ENCODE measurements around the gene PRKCA.

Gene PRKCA

DNA sequence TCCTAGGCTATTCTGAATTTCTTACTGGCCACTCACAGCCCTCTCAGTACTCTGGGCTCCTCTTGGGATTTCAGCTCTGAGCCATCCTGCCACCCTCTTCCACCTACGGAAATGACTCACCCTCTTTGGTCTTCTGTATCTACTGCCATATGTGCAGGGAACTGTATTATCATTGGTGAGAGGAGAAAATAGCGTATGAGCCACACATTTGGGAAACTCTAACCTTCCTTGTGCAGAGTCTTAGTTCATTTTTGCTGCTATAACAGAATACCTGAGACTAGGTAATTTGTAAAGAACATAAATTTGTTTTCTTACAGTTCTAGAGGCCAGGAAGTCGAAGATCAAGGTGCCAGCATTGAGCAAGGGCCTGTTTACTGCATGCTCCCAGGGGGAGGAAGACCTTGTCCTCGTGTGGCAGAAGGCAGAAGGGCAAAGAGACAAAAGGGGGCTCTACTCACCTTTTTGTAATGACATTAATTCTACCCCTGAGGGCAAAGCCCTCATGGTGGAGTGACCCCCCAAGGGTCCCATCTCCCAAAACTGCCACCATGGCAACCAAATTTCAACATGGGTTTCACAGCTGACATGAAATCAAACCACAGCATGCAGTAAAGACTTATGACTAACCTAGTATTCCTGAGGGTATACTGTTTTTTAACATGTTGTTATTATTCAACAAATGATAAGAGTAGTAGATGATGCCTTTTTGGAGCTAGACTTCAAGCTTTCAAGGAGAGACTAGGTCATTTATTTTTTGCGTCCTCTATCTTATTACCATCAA lies 191.8 kb downstream of the PRKCA start:
- no peak for DNase-seq

GRCh38 chr17:66495035-66495434 lies 192.6 kb downstream of the PRKCA start:
- no peak for DNase-seq

- DNase-seq: no peak
Observed at GRCh38 chr17:66496306-66496705, 193.9 kb downstream of the PRKCA start.

- no peak for DNase-seq
Observed at GRCh38 chr17:66498580-66498979, 196.2 kb downstream of the PRKCA start.

DNA sequence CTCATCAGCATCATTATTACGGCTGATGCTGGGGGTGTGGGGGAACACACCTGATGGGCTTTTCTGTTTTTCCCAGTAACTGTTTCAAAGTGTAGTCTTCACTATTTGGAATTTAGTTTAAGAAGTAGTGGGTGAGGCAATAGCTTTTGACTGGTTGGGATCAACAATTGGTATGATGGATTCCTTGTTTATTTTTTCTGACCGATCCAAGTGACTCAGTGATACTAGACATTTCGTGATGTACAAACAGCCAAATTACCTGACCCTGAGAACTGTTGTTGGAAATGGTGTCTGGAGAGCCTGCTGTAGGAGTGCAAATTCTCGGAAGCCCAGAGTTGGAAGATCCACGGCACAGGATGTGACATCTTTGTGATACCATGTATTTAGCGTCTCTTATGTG lies 204.2 kb downstream of the PRKCA start:
- DNase-seq: no peak

- DNase-seq: no peak
Observed at GRCh38 chr17:66507103-66507923, 204.9 kb downstream of the PRKCA start.

- DNase-seq: no peak
Observed at GRCh38 chr17:66507982-66508760, 205.8 kb downstream of the PRKCA start.

GRCh38 chr17:66508896-66509844 lies 206.8 kb downstream of the PRKCA start:
- no peak for DNase-seq

- no peak for DNase-seq
Observed at GRCh38 chr17:66509926-66510325, 207.5 kb downstream of the PRKCA start.

DNA sequence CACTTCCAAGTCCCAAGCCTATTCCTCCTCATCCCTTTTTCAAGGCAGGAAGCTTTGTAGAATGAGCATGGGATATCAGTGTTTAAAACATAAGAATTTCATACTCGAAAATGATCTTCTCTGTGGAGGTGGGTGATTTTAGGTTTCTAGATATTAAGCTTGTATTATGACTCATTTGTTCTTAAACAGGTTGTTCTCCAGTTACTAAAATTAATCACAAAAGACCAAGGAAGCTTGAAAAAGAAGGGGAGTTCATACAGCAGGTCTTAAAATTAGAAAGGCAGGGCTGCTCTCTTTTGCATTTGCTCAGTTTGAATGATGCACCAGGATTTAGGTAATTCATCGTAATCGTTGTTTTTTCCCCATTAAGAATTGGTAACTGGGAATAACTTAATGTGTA lies 208.7 kb downstream of the PRKCA start:
- no peak for DNase-seq

DNA sequence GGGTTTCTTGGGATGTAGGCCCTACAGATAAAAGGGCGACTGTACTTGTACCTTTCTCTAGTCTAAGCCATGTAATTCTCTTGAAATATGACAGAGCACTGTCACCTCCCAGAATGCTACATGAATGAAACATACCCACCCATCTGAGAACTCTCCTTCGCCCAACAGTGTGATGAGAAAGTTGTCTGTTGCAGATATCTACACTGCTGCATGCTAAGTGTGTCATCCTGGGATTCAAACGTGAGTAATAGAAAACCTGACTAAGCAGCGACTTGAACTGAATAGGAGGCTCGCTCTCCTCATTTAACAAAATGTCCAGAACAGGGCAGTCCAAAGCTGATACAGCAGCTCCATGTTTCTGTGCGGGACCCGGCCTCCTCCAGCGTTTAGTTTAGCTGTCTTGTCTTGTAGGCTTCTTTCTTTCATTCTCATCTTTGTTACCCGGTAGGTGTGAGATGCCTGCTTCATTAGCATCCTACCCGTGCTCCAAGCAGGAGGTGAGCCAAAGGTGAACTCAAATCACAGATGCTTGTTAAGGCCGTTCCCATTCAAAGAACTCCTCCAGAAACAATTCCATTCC lies 211.9 kb downstream of the PRKCA start:
- DNase-seq: no peak

DNA sequence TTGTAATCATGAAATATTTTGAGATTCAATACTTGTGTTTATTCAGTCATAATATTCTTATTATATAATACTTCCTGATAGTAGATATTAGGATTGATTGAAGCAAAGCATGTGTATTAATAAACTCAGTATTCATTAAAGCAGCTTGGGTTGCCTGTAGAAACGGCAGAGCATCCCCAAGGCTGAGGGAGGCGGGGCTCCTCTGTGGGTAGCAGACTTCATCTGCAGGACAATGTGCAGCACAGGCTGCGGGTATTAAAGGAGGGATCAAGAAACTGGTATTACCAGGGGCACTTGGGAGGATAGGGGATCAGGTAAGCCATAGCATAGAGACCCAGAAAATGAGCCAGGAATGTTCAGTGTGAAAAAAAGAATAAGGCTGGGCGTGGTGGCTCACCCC lies 213.6 kb downstream of the PRKCA start:
- no peak for DNase-seq

GRCh38 chr17:66517336-66518009 lies 215.1 kb downstream of the PRKCA start:
- no peak for DNase-seq

- DNase-seq: no peak
Observed at GRCh38 chr17:66518108-66518507, 215.7 kb downstream of the PRKCA start.

GRCh38 chr17:66518677-66519076 lies 216.3 kb downstream of the PRKCA start:
- no peak for DNase-seq

DNA sequence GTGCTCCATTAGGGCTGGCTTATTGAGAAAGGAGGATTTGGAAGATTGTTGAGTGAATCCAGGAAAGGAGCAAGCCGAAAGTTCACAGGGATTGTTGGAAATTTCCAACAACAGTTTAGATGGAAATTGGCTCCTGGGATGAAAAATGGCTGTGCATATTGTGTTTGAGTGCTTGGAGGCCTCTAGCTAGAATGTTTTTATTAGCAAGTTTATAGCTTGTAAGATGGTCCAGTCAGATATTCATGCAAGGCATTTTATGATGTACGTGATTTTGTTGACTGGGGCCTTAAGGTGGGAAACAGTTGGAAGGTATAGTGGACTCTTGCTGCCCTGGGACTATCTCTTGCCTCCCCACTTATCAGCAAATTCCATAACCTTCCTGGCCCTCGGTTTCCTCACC lies 216.7 kb downstream of the PRKCA start:
- DNase-seq: no peak

DNA sequence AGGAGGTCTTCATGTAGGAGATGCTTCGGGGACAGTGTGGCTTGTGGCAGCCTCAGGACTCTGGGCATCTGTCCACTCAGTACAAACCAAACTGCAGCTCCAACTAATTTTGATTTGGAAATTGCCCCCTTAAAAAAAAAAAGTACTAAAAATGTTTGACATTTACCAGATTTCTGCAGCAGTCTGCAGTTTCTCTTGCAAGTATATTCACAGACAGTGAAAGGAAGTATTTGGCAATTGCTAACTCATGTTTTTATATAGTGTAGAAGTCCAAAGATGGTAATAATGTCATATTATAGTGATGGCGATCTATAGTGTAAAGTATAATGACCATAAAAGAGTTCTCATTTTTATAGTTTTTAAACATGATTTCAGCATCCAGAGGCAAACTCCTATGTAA lies 218.6 kb downstream of the PRKCA start:
- no peak for DNase-seq

GRCh38 chr17:66522591-66523272 lies 220.3 kb downstream of the PRKCA start:
- no peak for DNase-seq

DNA sequence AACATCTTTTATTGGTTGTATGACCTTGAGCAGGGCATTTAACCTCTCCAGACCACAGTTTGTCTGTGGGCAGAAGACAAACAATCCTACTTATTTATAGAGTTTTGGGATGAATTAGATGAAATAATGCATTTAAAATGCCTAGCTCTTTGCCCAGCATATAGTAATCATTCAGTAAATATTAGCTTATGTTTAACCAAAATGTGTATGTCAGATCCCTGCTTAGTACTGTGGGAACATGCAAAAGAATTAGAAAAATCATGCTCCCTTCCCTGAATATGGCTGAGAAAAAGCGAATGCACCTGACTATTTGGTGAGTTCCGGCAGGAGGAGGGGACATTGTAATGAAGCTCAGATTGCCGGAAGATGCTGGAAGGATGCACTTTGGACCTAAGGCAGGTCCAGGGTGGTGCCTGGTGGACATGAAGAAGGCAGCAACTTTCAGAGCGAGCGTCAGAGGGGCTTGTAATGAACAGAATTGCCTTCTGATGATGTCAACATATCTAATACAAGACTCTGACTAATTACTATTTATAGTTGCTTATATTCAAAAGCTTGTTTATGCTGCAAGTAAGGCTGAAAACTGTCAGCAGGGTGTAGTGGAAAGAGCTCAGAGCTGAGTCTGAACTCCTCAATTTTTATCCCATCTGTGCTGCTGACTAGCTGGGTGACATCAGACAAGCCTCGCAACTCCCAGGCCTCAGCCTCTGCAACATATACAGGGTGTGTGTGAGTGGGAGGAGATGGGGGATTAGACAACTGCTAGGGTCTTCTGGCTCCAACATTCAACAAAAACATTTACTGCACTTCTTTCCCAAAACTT lies 221.2 kb downstream of the PRKCA start:
- DNase-seq: no peak

- DNase-seq: no peak
Observed at GRCh38 chr17:66524877-66525276, 222.5 kb downstream of the PRKCA start.

All from central memory CD4-positive, alpha-beta T cell (primary cell).